Erythroblast (primary cell): Measurements from ENCODE around the gene LHFPL2.

ENCODE experiments used
- GATA1 ChIP-seq: IDR thresholded peaks from 2 replicates; pipeline ENCODE4 v1.6.1; 2011; ENCODE audit warnings: low read depth, mild to moderate bottlenecking, control low read depth, low read length, moderate library complexity
- POLR2A ChIP-seq: IDR thresholded peaks from 2 replicates; pipeline ENCODE4 v1.6.1; 2011; ENCODE audit warnings: mild to moderate bottlenecking, low read length

DNA sequence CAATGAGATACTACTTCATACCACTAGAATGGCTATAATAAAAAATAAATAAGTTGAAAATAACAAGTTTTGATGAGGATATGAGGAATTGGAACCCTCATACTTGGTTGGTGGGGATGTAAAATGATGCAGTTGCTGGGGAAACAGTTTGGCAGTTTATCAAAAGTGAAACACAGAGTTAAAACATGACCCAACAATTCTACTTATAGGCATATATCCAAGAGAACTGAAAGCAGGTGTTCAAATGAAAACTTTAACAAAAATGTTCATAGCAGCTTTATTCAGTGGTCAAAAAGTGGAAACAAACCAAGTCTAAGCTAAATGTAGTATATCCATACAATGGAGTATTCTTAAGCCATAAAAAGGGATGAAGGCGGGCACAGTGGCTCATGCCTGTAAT lies 13.1 kb upstream of the LHFPL2 start:
- TF ChIP-seq POLR2A (no peak), GATA1 (no peak)
